SU-DHL-6 (cell line): Measurements from ENCODE around the gene RCAN3.

Experiments
- EZH2phosphoT487 ChIP-seq: fragments of 200-600 bp; sonication (generic), shearing (Covaris generic); conservative IDR thresholded peaks from 2 replicates; pipeline ENCODE4 v1.6.1; 2018; ENCODE audit warnings: mild to moderate bottlenecking, antibody characterized with exemption, low read length, moderate library complexity, mixed read lengths
- TF ChIP-seq, protein P1 (sequence below): fragments of 200-600 bp; sonication (generic); IDR thresholded peaks from one replicate; pipeline ENCODE4 v1.5.1; 2017; ENCODE audit warnings: antibody characterized with exemption, mild to moderate bottlenecking, low read length, moderate library complexity; ENCODE audit not compliant: insufficient read depth, poor library complexity, severe bottlenecking

DNA sequence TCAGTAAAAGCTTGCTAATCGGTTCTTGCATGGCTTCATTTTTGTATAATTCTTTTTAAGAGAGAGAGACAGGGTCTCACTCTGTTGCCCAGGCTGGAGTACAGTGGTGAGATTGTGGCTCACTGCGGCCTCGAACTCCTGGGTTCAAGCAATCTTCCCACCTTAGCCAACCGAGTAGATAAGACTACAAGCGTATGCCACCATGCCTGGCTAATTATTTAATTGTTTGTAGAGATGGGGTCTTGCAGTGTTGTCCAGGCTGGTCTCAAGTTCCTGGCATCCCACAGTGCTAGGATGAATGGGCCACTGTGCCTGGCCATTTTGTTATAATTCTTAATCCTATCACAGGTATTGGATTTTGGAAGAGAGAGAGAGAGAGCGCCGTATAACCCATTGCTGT lies 23.4 kb downstream of the RCAN3 start:
- TF ChIP-seq, protein P1, sequence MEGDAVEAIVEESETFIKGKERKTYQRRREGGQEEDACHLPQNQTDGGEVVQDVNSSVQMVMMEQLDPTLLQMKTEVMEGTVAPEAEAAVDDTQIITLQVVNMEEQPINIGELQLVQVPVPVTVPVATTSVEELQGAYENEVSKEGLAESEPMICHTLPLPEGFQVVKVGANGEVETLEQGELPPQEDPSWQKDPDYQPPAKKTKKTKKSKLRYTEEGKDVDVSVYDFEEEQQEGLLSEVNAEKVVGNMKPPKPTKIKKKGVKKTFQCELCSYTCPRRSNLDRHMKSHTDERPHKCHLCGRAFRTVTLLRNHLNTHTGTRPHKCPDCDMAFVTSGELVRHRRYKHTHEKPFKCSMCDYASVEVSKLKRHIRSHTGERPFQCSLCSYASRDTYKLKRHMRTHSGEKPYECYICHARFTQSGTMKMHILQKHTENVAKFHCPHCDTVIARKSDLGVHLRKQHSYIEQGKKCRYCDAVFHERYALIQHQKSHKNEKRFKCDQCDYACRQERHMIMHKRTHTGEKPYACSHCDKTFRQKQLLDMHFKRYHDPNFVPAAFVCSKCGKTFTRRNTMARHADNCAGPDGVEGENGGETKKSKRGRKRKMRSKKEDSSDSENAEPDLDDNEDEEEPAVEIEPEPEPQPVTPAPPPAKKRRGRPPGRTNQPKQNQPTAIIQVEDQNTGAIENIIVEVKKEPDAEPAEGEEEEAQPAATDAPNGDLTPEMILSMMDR, result no peak
- no peak for TF ChIP-seq EZH2phosphoT487
